GM18502 (cell line): Measurements from ENCODE around the gene IL17B.
A peak's percentile ranks its signal among the peaks of the same experiment; 100 is the strongest.

Source experiments
- ATAC-seq: cut with Tn5 transposase; IDR thresholded peaks from one replicate; pipeline ENCODE4 v1.9.1; 2021; ENCODE audit warnings: mild to moderate bottlenecking; ENCODE audit not compliant: unreplicated experiment, poor library complexity

The IL17B gene

DNA sequence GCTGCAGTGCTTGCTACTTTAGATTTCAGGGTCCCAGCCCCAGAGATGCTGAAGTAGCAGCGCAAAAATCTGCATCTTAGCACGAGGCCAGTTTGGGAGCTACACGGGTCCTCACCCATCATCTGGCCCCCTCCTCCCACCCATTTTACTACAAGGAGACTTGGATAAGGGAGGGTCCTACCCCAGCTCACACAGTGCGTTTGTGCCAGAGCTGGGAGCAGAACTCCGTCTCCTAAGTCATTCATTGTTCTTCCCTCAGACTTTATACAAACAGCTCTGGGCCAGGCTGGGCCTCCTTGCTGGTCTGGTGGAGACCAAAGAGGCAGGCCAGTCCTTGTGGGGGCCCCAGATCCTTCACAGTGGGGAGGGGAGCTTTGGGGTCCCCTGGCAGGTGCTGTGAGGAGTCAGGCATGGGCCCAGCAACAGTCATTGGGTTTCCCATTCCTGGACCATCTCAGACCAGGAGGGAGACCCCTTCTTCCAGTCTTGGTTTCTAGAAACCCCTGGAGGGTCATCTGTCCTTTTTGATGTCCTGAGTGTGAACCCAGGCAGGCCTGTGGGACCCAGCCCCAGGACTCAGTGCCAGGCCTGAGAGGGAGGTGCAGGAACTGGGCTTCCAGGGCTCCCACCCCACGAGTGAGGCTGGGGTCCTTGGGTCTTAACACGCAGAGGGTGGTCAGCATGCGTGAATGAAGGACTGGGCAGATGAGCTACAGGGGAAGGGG, 2.3 kb upstream of the IL17B start:
- peak; percentile 12 for ATAC-seq

DNA sequence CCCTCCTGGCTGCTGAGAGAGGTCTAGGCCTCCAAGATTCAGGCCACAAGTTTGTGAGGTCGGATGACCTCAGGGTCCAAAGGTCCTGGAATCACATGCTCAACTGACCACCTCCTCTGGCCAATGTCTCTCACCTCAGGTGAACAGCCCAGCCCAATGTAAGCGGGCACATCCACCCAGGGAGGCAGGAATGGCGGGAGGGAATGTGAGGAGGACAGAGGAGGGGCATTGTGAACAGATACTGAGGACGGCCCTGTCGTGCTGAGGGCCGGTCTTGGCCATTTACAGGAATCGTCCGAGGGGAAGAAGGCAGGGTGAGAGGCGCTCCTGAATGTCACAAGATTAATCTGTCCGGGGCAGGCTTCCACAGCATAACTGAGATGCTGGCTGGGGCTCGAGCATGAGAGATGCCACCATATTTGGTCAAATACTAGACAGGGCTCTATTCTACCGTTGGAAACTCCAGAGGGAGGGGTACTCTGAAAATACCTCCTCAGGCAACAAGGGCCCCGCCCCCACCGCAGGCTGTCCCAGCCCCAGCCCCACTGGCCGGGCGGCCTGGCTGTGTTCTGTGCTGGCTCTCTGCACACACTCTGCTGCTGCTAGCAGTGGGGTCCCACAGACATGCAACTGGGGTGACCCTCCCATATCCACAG, 1.5 kb upstream of the IL17B start:
- no peak for ATAC-seq

DNA sequence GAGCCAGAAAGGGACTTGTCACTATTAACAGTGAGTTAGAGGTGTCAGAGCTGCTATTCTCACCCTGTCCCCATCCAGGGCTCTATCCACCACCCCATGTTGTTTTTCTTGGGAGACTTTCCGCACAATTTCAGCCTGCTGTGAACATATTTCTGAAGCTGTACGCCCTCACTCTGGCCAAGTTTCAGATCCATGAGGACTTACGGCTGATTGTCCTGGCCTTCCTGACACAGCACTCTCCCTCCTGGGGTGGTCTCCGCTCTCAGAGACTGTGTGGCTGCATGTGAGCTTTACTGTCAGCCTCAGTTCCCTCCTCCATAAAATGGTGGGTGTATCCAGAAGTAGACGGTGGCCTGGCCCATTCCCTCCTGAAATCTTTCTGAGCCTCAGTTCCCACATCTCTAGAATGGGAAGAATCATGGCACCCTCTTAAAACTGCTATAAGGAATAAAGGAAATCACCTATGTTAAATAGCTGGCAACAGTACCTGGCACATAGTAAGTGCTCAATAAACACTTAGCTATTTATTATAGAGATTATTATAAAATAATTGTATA, 804 bp upstream of the IL17B start:
- ATAC-seq = no peak

DNA sequence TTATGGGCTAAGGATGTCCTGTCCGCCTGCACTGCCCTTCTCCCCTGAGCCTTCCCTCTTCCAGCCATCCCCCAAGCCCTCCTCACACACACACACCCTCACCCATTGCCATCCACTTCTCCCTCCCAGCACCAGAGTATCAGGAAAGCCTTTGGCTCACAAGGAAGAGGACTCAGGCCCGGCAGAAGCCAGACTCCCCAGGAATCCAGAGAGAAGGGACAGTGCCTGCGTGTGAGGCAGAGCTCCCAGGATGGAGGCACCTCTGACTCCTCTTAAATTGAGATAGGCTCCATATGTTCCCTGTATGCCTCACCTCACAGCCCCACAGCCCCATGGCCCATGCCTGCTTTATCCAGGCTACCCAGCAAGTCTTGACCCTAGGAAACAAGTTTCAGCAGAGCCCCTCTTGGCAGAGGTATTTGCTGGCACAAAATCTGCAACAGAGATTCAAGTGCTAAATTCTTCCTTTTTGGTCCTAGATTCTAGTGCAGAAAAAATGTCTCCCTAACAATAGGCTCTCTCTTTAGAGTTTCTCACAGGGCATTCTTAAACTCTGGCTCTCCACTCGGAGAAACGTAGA, 761 bp downstream of the IL17B start:
- ATAC-seq = no peak

DNA sequence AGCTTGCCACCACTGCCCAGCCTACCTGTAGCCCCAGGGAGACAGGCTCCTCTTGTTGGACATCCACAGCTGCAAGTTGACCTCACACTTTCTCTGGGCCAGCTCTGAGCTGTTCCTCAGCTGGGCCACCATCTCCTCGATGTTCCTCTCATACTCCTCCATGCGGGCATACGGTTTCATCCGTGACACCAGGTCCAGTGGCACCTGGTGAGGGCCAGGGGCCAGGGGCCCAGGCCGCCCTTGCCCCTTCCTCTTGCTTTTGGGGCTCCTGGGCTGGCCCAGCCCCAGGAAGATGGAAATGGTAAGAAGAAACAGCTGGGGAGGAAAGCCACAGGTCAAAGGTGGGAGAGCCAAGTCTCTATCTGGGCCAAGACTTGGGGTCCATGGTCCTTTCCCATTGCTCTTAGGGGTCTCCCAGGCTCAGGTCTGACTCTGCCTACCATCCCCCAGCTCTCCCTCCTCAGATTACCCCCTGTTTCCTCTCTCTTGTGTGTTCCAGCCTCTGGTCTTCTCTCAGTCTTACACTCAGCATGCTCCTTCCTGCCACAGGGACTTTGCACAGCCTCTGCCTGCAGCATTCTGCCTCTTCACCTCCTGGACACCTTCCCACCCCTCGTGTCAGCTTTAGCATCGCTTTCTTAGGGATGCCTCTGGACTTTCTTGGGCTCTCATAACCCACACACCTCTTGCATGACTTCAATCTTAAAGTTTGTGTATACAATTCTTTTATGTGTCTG, 2.2 kb downstream of the IL17B start:
- ATAC-seq = no peak

DNA sequence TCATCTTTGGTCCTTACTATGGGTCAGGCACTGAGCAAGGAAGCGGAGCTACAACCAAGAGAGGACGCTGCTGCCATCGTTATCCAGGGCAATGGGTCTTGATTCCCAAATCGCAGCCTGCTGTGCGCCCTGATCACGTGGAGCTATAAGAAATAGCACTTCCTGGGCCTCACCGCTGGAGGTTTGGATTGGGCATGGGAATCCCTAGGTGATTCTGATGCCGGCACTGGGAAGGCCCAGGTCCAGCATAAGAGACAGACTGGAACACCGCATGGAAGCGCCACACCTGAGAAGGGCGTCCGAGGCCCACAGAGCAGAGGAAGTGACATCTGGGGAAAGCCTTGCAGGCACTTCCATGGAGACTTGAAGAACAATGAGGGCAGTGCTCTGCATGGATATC, 3.0 kb downstream of the IL17B start:
- no peak for ATAC-seq

DNA sequence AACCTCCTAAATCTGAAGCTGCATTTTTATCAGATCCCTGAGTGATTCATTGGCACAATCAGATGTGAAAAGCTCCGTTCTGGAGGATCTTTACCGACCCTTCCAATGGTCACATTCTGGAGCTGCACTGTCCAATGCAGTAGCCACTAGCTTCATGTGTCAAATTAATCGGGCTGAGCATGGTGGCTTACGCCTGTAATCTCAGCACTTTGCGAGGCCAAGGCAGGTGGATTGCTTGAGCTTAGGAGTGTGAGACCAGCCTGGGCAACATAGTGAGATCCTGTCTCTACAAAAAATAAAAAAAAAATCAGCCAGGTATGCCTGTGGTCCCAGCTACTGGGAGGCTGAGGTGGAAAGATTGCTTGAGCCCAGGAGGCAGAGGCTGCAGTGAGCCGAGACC, 3.7 kb downstream of the IL17B start:
- ATAC-seq = no peak

DNA sequence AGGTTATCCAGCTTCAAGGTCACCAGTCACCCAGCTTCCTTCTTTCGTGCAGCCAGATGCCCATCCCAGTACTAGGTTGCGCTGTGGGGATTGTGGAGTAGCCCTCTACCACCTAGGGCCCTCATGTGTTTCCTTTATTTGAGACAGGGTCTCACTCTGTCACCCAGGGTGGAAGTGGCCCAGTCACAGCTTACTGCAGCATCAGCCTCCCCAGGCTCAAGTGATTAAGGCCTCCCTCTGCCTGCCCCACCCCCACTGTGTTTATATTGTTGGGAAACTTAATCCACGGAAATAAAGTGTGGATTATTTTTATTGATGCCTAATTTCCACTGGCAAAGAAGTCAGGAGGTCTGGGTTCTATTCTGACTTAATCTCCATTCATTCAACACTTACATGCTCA, 4.3 kb downstream of the IL17B start:
- no peak for ATAC-seq

DNA sequence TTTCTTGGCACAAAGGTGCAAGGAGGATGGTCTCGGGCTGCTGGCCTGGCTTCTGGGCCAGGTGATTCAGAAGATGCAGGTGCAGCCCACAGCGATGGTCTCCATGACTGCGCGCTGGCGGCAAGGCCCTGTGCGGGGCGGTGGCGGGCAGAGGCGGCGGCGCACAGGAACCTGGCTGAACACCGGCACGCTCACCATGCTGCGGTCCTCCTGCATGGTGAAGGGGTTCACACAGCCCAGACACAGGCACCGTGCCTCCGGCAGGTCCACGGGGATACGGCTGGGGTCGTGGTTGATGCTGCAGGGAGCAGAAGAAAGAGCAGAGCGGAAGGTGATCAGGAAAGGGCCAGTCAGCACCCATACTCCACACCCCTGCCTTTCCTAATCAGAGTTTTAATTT, 4.8 kb downstream of the IL17B start:
- no peak for ATAC-seq

DNA sequence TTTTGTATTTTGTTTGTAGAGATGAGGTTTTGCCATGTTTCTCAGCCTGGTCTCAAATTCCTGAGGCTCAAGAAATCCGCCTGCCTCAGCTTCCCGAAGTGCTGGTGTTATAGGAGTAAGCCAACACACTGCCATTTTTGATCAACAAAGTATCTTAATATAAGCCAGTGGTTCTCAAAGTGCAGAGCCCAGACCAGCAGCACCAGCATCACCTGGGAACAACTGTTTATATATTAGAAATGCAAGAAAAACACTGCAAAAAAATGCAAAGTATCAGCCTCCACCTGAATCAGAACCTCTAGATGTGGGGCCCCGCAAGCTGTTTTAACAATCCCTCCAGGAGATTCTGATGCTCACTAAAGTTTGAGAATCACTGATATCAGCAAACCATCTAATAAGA, 6.2 kb downstream of the IL17B start:
- no peak for ATAC-seq

DNA sequence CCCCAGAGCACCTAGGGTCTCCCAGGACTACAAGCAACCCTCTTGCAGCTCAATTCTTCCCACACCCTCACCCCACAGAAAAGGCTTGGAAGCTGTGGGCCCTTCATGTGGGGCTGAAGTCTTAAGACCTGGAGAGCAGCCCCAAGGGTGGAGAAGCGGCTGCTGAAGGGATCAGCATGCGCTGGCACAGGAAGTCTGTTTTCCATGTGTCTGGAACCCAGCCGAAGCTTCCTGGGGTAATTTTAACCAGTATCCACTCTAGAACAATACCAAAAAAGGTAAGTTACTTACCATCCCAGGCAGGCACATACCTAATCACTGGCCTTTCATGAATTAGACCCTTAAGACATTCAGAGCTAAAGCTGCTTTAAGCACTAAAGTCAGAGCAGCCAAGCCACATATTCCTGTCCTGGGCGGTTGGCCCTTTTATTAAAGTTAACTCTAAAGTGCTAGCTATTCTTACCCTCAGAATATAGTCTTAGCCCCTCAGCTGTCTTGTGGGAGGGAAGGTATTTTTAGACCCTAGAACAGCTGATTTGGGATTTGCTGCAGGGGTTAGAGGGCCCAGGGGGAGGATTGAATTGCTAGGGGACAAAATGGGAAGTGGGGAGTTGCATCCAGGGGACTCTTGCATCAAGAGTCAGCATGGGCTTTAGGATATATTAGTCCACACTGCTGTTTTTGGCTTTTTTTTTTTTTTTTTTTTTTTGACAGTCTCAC, 6.9 kb downstream of the IL17B start:
- no peak for ATAC-seq

DNA sequence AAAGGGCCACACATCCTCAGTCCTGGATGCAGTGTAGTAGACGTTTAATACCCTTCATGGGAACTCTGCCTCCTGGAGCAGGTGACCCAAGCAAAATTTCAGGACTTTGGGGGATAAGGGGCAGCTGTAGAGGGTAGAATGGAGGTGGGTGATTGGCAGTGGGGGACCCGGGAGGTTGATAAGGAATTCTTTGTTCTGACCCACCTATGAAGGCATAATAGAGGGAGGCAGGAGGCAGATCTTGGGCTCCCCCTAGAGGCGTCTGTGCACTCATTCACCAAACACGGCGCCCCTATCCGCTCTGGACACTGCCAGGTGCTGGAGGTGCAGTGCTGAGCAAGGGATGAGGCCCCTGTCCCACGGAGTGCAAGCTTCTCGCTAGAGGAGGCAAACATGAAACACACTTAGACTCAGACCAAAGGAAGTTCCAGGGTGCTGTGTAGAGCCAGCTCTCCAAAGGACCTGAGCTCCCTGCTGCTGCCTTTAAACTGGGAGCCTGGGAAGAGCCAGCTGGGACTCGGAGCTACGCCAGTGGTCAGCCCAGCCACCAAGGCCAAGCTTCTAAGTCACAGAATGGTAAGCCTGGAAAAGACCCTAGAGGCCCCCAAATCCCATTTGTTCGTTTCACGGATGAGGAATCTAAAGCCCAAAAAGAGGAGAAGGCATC, 7.7 kb downstream of the IL17B start:
- ATAC-seq = peak; percentile 87

DNA sequence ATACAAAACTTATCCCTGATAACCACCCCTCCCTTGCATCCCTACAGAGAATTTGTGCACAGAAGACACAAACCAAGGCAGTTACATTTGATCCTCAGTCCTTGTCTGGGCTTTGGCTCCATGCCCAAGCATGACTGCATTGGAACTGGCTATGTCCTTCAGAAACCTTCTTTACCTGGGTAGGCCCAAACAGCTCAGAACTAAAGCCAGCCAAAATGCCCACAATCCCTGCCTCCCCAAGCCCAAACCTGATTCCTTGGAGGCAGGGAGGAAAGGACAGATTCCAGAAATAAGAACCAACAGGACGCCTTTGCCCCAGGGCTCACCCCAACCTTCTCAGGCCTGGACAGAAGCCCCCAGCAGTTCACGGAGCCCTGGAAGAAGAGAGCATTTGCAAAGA, 8.2 kb downstream of the IL17B start:
- no peak for ATAC-seq

DNA sequence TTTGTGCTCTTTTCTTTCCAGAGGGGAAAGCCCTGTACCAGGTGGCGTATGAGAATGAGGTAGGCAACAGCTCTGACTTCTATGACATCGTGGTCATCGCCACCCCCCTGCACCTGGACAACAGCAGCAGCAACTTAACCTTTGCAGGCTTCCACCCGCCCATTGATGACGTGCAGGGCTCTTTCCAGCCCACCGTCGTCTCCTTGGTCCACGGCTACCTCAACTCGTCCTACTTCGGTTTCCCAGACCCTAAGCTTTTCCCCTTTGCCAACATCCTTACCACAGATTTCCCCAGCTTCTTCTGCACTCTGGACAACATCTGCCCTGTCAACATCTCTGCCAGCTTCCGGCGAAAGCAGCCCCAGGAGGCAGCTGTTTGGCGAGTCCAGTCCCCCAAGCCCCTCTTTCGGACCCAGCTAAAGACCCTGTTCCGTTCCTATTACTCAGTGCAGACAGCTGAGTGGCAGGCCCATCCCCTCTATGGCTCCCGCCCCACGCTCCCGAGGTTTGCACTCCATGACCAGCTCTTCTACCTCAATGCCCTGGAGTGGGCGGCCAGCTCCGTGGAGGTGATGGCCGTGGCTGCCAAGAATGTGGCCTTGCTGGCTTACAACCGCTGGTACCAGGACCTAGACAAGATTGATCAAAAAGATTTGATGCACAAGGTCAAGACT, 11.0 kb downstream of the IL17B start:
- ATAC-seq = no peak

DNA sequence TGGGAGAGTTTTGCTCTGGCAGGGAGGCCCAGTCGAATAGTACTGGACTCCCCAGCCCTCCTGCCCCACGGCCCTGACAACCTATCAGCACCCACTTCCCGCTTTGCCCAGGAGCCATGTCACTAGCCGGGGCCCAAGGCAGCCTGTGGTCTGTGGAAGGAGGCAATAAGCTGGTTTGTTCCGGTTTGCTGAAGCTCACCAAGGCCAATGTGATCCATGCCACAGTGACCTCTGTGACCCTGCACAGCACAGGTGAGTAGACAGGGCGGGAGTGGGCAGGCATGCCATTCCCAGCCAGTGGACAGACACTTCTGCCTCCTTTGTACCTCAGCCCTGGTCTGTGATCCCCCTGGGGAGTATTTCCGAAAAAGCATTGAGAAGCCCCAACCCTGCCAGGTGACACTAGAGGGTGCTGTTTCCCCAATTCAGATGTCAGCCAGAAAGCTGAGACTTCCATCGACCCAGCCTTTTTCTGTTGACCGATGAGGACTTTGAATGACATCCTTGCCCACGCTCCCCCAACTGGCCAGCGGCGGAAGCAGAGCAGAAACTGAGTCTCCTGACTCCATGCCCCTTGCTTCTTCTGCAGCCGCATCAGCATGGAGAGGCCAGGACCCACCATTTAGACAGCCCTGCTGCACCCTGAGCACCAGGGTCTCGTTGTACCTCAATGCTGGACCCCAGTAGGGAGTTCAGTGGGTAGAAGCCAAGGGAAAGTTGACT, 11.7 kb downstream of the IL17B start:
- peak; percentile 77 for ATAC-seq

DNA sequence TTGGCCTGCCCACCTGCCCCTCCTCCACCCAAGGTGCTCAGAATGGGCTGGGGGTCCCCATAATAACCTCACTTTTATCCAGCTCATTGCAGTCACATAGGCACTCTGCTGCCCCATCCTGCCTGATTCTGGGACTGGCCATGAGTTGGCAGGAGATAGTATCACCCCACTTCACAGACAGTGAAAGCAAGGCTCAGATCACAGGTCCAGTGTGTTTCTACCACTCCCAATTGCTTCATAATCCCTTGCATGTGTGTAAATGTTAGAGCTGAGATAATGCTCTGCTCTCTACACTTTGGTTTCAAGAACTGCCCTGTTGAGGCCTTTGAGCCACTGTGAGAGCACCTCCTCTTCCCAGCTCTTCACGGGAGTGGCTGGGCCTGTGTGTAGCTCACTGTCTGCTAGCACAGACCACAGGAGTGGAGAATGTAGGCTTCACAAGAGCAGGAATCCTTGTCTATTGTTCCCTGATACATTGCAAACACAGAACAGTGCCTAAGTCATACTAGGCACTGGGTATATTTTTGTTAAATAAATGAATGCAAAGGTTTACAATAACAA, 12.8 kb downstream of the IL17B start:
- no peak for ATAC-seq

DNA sequence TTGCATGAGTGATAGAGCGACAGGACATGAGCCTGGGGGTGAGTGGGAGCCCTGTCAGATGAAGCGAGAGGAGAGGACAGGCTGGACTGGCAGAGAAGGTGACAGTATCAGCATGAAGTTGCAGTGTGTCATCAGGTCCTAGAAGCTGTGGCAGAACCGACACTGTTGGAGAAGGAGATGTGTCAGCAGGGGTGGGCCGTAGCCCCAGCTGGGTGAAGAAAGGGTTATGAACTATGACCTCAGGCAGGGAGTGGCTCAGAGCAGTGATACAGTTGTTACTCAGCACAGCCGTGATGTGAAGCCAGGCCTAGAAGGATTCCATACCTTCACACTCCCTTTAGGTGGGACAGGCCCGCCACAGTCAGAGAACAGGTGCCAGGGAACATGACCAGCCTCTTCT, 13.7 kb downstream of the IL17B start:
- no peak for ATAC-seq

DNA sequence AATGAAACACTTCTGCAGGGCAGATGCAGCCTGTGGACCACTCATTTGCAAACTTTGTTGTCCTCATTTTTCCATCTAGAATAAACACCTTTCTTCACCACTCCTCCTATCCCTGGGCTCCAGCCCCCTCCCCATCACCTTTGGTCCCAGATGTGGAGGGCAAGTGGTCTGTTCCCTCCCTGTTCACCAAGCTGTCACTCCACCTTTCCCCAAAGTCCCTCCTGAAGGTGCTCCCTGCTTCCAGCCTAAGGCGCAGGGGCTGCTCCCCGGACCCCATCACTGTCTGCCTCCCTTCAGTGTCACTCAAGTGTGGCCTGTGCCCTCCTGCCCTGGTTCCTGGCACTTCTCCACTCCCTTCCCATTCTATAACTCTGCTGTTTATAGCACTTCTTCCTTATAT, 14.4 kb downstream of the IL17B start:
- no peak for ATAC-seq
